Progenitor cell of endocrine pancreas (in vitro differentiated cells): ENCODE results near the gene SCAMP4. TPM values are rescaled to one million over a fixed set of nuclear protein-coding genes. Genes with fewer than 3 reads are reported as not detected.
A peak's percentile ranks its signal among the peaks of the same experiment; 100 is the strongest.

Experiments
- DNase-seq: peaks from one replicate; pipeline ENCODE4 v3.0.0; 2021; ENCODE audit warnings: low spot score; ENCODE audit not compliant: unreplicated experiment
- H3K27ac Mint-ChIP-seq: 2 replicates; pipeline ENCODE4 v1.8.0; 2021; ENCODE audit warnings: mild to moderate bottlenecking, moderate library complexity, mixed read lengths
- H3K27me3 Mint-ChIP-seq: 2 replicates; pipeline ENCODE4 v1.8.0; 2021; ENCODE audit warnings: mixed read lengths
- H3K36me3 Mint-ChIP-seq: 2 replicates; pipeline ENCODE4 v1.8.0; 2022; ENCODE audit warnings: mixed read lengths; ENCODE audit not compliant: insufficient read depth
- H3K4me1 Mint-ChIP-seq: 2 replicates; pipeline ENCODE4 v1.8.0; 2021; ENCODE audit warnings: low read depth, mixed read lengths
- H3K4me3 Mint-ChIP-seq: 2 replicates; pipeline ENCODE4 v1.8.0; 2021; ENCODE audit warnings: low read depth, mild to moderate bottlenecking, moderate library complexity, mixed read lengths
- H3K9me3 Mint-ChIP-seq: 2 replicates; pipeline ENCODE4 v1.8.0; 2021; ENCODE audit warnings: low read depth, mixed read lengths
- total RNA-seq: library from RNA; stranded (reverse); gene quantifications from 2 replicates; pipeline ENCODE4 v1.2.1, GENCODE V29; 2021
- TF ChIP-seq, protein P1 (sequence below): fragments of 200-600 bp; sonication (generic); IDR thresholded peaks from one replicate; pipeline ENCODE4 v1.5.0; 2021; ENCODE audit warnings: antibody characterized with exemption, mild to moderate bottlenecking; ENCODE audit not compliant: unreplicated experiment

SCAMP4 gene
- total RNA-seq, 1 donor from 2014 or later: 102 TPM

DNA sequence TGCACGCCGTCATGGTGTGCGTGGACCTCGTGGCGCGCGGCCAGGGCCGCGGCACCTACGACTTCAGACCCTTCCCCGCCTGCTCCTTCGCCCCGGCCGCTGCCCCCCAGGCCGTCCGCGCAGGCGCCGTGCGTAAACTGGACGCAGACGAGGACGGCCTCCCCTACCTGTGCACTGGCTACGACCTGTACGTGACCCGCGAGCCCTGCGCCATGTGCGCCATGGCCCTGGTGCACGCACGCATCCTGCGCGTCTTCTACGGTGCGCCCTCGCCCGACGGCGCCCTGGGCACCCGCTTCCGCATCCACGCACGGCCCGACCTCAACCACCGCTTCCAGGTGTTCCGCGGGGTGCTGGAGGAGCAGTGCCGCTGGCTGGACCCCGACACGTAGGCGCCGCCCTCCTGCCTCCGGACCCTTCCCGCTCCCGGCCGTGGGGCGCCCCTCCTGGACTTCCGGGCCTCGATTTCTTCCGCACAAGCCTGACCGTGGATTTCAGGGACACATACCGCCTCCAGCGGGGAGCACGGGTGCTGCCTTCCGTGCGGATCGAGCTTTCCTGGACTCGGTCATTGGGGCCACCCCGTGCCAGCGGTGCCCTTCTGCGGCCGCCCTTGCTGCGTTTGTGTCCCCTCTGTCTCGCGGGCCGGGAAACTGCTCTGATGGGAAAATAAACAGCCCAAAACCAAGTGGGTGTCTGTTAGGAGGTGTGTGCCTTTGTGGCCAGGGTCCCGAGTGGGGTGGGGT, 7.7 kb downstream of the SCAMP4 start:
- H3K9me3 Mint-ChIP-seq: no peaks in the 10 kb centered on the region
- no peak overlapping the region for H3K4me3 Mint-ChIP-seq
- no peak for DNase-seq
- no peak overlapping the region for H3K27ac Mint-ChIP-seq
- no peaks in the 10 kb centered on the region for H3K4me1 Mint-ChIP-seq
- TF ChIP-seq, protein P1, sequence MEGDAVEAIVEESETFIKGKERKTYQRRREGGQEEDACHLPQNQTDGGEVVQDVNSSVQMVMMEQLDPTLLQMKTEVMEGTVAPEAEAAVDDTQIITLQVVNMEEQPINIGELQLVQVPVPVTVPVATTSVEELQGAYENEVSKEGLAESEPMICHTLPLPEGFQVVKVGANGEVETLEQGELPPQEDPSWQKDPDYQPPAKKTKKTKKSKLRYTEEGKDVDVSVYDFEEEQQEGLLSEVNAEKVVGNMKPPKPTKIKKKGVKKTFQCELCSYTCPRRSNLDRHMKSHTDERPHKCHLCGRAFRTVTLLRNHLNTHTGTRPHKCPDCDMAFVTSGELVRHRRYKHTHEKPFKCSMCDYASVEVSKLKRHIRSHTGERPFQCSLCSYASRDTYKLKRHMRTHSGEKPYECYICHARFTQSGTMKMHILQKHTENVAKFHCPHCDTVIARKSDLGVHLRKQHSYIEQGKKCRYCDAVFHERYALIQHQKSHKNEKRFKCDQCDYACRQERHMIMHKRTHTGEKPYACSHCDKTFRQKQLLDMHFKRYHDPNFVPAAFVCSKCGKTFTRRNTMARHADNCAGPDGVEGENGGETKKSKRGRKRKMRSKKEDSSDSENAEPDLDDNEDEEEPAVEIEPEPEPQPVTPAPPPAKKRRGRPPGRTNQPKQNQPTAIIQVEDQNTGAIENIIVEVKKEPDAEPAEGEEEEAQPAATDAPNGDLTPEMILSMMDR: no peak
- no peaks in the 10 kb centered on the region for H3K27me3 Mint-ChIP-seq
- peaks cover 7% of the 10 kb centered on the region for H3K36me3 Mint-ChIP-seq

DNA sequence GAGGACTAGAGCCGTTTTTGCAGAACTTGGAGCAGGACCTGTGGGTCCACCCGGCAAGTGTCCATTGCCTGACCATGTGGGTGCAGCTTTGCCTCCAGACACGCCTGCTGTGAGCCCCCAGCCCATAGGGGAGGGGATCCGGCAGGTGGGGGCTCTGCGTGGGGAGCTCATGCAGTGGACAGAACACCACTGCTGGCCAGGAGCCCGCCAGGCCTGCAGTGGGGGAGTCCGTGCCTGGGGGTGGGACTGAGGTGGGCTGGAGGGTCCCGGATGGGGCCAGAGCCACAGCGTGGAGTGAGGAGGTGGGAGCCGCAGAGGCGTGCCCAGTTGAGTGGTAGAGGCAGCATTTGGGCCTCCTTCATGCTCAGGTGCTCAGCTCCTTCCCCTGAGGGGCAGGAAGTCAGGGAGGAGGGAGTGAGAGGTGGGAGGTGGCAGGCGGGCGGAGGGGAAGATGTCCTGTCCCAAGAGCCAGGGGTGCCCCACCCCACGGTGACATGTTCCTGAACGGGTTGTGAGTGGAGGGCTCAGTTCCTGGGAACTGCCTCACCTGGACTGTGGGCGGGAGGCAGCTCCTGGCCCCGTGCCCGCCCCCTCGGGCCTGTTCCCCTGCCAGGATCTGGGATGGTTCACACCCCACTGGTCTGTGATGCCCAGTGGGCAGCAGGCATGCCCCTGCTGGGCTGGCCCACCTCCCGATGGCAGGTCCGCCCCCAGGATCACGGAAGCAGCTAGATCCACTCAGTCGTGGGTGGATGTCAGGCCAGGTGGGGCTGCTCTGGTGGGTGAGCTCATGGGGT, 8.8 kb downstream of the SCAMP4 start:
- Mint-ChIP-seq H3K27me3 (no peaks in the 10 kb centered on the region), H3K9me3 (no peaks in the 10 kb centered on the region), H3K4me3 (no peak overlapping the region), H3K27ac (no peak overlapping the region), H3K4me1 (no peaks in the 10 kb centered on the region), H3K36me3 (peaks cover 10% of the 10 kb centered on the region)
- DNase-seq: no peak
- TF ChIP-seq, protein P1: no peak

DNA sequence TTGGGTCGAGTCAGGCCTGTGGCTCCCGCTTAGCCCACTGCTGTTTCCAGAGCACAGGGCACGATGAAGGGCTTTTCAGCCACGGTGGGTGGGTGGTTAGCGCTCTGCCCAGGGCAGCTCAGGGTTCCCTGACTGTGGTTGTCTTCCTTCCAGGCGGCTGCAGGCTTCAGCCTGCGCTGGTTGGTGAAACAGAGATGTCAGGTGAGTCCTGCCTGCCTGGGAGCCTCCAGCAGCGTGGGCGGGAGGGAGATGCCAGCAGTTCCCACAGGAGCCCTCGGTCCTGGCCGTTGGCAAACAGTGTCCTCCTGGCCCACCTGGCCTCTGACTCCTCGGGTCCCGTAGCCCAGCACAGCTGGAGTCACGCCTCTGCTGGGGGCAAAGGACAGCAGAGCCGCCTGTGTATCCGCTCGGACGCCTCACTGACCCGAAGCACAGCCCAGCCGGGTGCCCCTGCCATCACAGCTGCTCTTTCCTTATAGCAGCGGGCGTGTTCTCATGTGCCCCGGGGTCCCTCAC, 9.7 kb downstream of the SCAMP4 start:
- no peaks in the 10 kb centered on the region for H3K9me3 Mint-ChIP-seq
- H3K27ac Mint-ChIP-seq: no peak overlapping the region
- TF ChIP-seq, protein P1: no peak
- DNase-seq: no peak
- H3K36me3 Mint-ChIP-seq: peaks cover 10% of the 10 kb centered on the region
- no peaks in the 10 kb centered on the region for H3K4me1 Mint-ChIP-seq
- H3K27me3 Mint-ChIP-seq: no peaks in the 10 kb centered on the region
- H3K4me3 Mint-ChIP-seq: no peak overlapping the region

DNA sequence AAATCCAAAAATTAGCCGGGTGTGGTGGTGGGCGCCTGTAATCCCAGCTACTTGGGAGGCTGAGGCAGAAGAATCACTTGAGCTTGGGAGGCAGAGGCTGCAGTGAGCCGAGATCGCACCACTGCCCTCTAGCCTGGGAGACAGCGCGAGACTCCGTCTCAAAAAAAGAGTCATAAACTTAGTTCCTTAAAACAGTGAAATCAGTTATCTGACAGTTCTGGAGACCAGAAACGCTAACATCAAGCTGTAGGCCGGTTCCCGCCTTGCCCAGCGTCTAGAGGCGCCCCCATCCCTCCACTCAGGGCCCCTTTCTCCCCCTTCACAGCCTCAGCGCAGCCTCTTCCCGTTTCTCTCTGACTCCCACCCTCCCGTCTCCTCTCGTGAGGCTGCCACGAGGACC, 11.9 kb downstream of the SCAMP4 start:
- H3K27ac Mint-ChIP-seq: peak overlapping the region; percentile 41

DNA sequence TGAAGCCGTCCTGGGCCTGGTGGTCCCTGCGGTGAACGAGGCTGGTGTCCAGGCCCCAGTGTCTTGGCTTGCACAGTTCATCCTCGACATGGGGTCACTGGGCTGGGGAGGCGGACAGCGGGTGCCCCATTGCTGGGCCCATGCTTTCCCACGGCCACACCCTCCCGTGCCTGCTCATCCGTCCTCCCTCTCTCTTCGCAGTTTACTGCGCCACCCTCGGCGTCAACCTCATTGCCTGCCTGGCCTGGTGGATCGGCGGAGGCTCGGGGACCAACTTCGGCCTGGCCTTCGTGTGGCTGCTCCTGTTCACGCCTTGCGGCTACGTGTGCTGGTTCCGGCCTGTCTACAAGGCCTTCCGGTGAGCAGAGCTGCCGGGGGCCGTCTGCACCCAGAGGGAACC, 12.7 kb downstream of the SCAMP4 start:
- Mint-ChIP-seq H3K36me3 (peaks cover 10% of the 10 kb centered on the region), H3K4me3 (no peak overlapping the region), H3K9me3 (no peaks in the 10 kb centered on the region), H3K27me3 (no peaks in the 10 kb centered on the region), H3K4me1 (no peaks in the 10 kb centered on the region), H3K27ac (no peak overlapping the region)
- TF ChIP-seq, protein P1: no peak
- DNase-seq: no peak

More for the DNA sequence above, 11.9 kb downstream of the SCAMP4 start:
- Mint-ChIP-seq H3K27me3 (no peaks in the 10 kb centered on the region), H3K9me3 (no peaks in the 10 kb centered on the region), H3K4me1 (no peaks in the 10 kb centered on the region), H3K4me3 (no peak overlapping the region), H3K36me3 (peaks cover 11% of the 10 kb centered on the region)
- no peak for DNase-seq
- TF ChIP-seq, protein P1: no peak
